HL-60 (cell line): ENCODE data around the gene DIS3L2.

Source experiments
- POLR2AphosphoS5 ChIP-seq: IDR thresholded peaks from 2 replicates; pipeline ENCODE4 v1.6.1; 2012; ENCODE audit warnings: low read depth
- TF ChIP-seq, protein P1 (sequence below): IDR thresholded peaks from 2 replicates; pipeline ENCODE4 v1.6.1; 2012; ENCODE audit warnings: low read depth; ENCODE audit not compliant: insufficient replicate concordance

DNA sequence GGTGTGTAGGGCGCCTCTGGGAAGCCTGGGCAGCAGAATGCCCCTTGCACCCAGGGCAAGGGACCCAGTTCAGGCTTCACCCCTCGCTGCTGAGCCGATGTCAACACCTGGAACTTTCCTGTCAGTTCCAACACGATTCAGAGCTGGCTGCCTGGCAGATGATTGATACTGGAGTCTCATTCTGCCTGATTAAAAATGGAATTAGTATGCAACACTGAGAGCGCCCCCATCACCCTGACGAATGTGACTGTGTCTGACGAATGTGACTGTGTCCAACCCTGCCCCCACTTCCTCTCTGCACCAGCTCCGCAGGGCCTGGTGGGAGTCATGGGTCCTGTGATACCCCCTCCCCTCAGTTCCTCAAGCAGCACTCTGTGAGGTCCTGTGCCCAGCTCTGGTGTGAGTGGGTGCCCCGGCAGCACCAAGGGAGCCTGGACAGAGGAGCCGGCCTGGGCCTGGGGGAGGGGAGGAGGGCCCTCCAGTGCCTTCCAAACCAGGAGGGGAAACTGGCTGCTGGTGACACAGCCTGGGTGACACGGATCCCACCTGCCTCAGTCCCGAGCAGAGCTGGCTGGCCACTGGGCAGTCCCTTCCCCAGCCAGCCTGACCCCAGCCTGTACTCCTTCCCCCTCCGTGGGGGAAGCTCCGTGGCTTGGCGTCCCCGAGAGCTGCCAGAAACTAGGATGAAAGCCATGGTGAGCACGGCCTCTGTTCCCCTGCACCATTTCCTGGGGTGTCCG lies 375.6 kb downstream of the DIS3L2 start:
- TF ChIP-seq POLR2AphosphoS5, result no peak
- TF ChIP-seq, protein P1, sequence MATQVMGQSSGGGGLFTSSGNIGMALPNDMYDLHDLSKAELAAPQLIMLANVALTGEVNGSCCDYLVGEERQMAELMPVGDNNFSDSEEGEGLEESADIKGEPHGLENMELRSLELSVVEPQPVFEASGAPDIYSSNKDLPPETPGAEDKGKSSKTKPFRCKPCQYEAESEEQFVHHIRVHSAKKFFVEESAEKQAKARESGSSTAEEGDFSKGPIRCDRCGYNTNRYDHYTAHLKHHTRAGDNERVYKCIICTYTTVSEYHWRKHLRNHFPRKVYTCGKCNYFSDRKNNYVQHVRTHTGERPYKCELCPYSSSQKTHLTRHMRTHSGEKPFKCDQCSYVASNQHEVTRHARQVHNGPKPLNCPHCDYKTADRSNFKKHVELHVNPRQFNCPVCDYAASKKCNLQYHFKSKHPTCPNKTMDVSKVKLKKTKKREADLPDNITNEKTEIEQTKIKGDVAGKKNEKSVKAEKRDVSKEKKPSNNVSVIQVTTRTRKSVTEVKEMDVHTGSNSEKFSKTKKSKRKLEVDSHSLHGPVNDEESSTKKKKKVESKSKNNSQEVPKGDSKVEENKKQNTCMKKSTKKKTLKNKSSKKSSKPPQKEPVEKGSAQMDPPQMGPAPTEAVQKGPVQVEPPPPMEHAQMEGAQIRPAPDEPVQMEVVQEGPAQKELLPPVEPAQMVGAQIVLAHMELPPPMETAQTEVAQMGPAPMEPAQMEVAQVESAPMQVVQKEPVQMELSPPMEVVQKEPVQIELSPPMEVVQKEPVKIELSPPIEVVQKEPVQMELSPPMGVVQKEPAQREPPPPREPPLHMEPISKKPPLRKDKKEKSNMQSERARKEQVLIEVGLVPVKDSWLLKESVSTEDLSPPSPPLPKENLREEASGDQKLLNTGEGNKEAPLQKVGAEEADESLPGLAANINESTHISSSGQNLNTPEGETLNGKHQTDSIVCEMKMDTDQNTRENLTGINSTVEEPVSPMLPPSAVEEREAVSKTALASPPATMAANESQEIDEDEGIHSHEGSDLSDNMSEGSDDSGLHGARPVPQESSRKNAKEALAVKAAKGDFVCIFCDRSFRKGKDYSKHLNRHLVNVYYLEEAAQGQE, result no peak
